Memory B cell (primary cell): ENCODE measurements around the gene NAT10.
A peak's percentile ranks its signal among the peaks of the same experiment; 100 is the strongest.

Source experiments
- ATAC-seq: fragments of 150-1000 bp; cut with Tn5 transposase; 2 replicates; pipeline ENCODE4 v1.10.0; 2021; ENCODE audit warnings: low read depth, mild to moderate bottlenecking, moderate library complexity
- DNase-seq, 2 donors: peaks; one replicate each; pipeline ENCODE4 v3.0.0; 2022; ENCODE audit warnings: low spot score in 2 of 2
- H3K27ac Mint-ChIP-seq: one replicate; pipeline ENCODE4 v1.8.0; 2022; ENCODE audit warnings: mild to moderate bottlenecking, moderate library complexity, mixed read lengths
- H3K27me3 Mint-ChIP-seq: one replicate; pipeline ENCODE4 v1.8.0; 2022; ENCODE audit warnings: mixed read lengths
- H3K36me3 Mint-ChIP-seq: one replicate; pipeline ENCODE4 v1.8.0; 2022; ENCODE audit warnings: mild to moderate bottlenecking, mixed read lengths
- H3K4me1 Mint-ChIP-seq: one replicate; pipeline ENCODE4 v1.8.0; 2022; ENCODE audit warnings: mixed read lengths
- H3K4me3 Mint-ChIP-seq: one replicate; pipeline ENCODE4 v1.8.0; 2022; ENCODE audit warnings: mild to moderate bottlenecking, moderate library complexity, mixed read lengths
- H3K9me3 Mint-ChIP-seq: one replicate; pipeline ENCODE4 v1.8.0; 2022; ENCODE audit warnings: mixed read lengths

The NAT10 gene

GRCh38 chr11:34148504-34149165 is 43.2 kb downstream of the NAT10 start:
- H3K27me3 Mint-ChIP-seq: no peaks in the 10 kb centered on the region
- H3K27ac Mint-ChIP-seq: no peak overlapping the region
- ATAC-seq (no peak), DNase-seq (no peak)
- peaks cover 23% of the 10 kb centered on the region for H3K4me1 Mint-ChIP-seq
- peaks cover 8% of the 10 kb centered on the region for H3K36me3 Mint-ChIP-seq
- no peaks in the 10 kb centered on the region for H3K9me3 Mint-ChIP-seq
- H3K4me3 Mint-ChIP-seq: no peak overlapping the region

- Mint-ChIP-seq H3K4me3 (no peak overlapping the region), H3K27me3 (no peaks in the 10 kb centered on the region), H3K27ac (no peak overlapping the region), H3K4me1 (peaks cover 29% of the 10 kb centered on the region), H3K36me3 (peaks cover 8% of the 10 kb centered on the region), H3K9me3 (no peaks in the 10 kb centered on the region)
- ATAC-seq (no peak), DNase-seq (no peak)
Measured at GRCh38 chr11:34149274-34149673, 43.8 kb downstream of the NAT10 start.

GRCh38 chr11:34149786-34150185 is 44.4 kb downstream of the NAT10 start:
- no peak for DNase-seq
- Mint-ChIP-seq H3K4me3 (no peak overlapping the region), H3K9me3 (no peaks in the 10 kb centered on the region), H3K27ac (no peak overlapping the region), H3K4me1 (peaks cover 35% of the 10 kb centered on the region), H3K36me3 (peaks cover 8% of the 10 kb centered on the region), H3K27me3 (no peaks in the 10 kb centered on the region)
- ATAC-seq: no peak

GRCh38 chr11:34150494-34151151 is 45.2 kb downstream of the NAT10 start:
- ATAC-seq (no peak), DNase-seq (no peak)
- peaks cover 31% of the 10 kb centered on the region for H3K4me1 Mint-ChIP-seq
- H3K36me3 Mint-ChIP-seq: peaks cover 8% of the 10 kb centered on the region
- H3K27me3 Mint-ChIP-seq: no peaks in the 10 kb centered on the region
- no peak overlapping the region for H3K27ac Mint-ChIP-seq
- no peak overlapping the region for H3K4me3 Mint-ChIP-seq
- no peaks in the 10 kb centered on the region for H3K9me3 Mint-ChIP-seq

- no peaks in the 10 kb centered on the region for H3K27me3 Mint-ChIP-seq
- ATAC-seq: no peak
- H3K4me1 Mint-ChIP-seq: peaks cover 27% of the 10 kb centered on the region
- H3K36me3 Mint-ChIP-seq: peaks cover 6% of the 10 kb centered on the region
- no peak overlapping the region for H3K4me3 Mint-ChIP-seq
- no peak for DNase-seq
- no peak overlapping the region for H3K27ac Mint-ChIP-seq
- H3K9me3 Mint-ChIP-seq: no peaks in the 10 kb centered on the region
Measured at GRCh38 chr11:34151166-34151565, 45.7 kb downstream of the NAT10 start.

- Mint-ChIP-seq H3K27ac (no peak overlapping the region), H3K9me3 (no peaks in the 10 kb centered on the region), H3K27me3 (no peaks in the 10 kb centered on the region), H3K36me3 (no peaks in the 10 kb centered on the region), H3K4me3 (no peak overlapping the region), H3K4me1 (peaks cover 25% of the 10 kb centered on the region)
- DNase-seq (no peak), ATAC-seq (no peak)
Measured at GRCh38 chr11:34151916-34152845, 46.8 kb downstream of the NAT10 start.

GRCh38 chr11:34154059-34154875 is 48.8 kb downstream of the NAT10 start:
- Mint-ChIP-seq H3K9me3 (no peaks in the 10 kb centered on the region), H3K4me3 (peak overlapping the region; percentile 44), H3K36me3 (no peaks in the 10 kb centered on the region), H3K27ac (peak overlapping the region; percentile 28), H3K27me3 (no peaks in the 10 kb centered on the region), H3K4me1 (peaks cover 25% of the 10 kb centered on the region)
- peak; percentile 88 for ATAC-seq
- peak in 1 of 2 donors; percentile 20 for DNase-seq

- H3K36me3 Mint-ChIP-seq: no peaks in the 10 kb centered on the region
- ATAC-seq (no peak), DNase-seq (no peak)
- no peak overlapping the region for H3K4me3 Mint-ChIP-seq
- H3K27ac Mint-ChIP-seq: peak overlapping the region; percentile 28
- no peaks in the 10 kb centered on the region for H3K9me3 Mint-ChIP-seq
- H3K4me1 Mint-ChIP-seq: peaks cover 25% of the 10 kb centered on the region
- H3K27me3 Mint-ChIP-seq: no peaks in the 10 kb centered on the region
Measured at GRCh38 chr11:34155057-34155756, 49.8 kb downstream of the NAT10 start.

GRCh38 chr11:34155757-34156062 is 50.3 kb downstream of the NAT10 start:
- ATAC-seq: no peak

GRCh38 chr11:34157163-34157562 is 51.7 kb downstream of the NAT10 start:
- ATAC-seq: no peak
- H3K9me3 Mint-ChIP-seq: no peaks in the 10 kb centered on the region
- H3K36me3 Mint-ChIP-seq: no peaks in the 10 kb centered on the region
- peaks cover 25% of the 10 kb centered on the region for H3K4me1 Mint-ChIP-seq
- no peak overlapping the region for H3K4me3 Mint-ChIP-seq
- DNase-seq: no peak
- H3K27me3 Mint-ChIP-seq: no peaks in the 10 kb centered on the region
- H3K27ac Mint-ChIP-seq: no peak overlapping the region

More at GRCh38 chr11:34155757-34156062, 50.3 kb downstream of the NAT10 start:
- peaks cover 25% of the 10 kb centered on the region for H3K4me1 Mint-ChIP-seq
- H3K9me3 Mint-ChIP-seq: no peaks in the 10 kb centered on the region
- no peaks in the 10 kb centered on the region for H3K27me3 Mint-ChIP-seq
- H3K4me3 Mint-ChIP-seq: no peak overlapping the region
- no peak for DNase-seq
- no peaks in the 10 kb centered on the region for H3K36me3 Mint-ChIP-seq
- no peak overlapping the region for H3K27ac Mint-ChIP-seq

GRCh38 chr11:34158661-34159060 is 53.2 kb downstream of the NAT10 start:
- Mint-ChIP-seq H3K27me3 (no peaks in the 10 kb centered on the region), H3K9me3 (no peaks in the 10 kb centered on the region), H3K27ac (no peak overlapping the region), H3K36me3 (no peaks in the 10 kb centered on the region), H3K4me1 (peaks cover 14% of the 10 kb centered on the region), H3K4me3 (no peak overlapping the region)
- DNase-seq (no peak), ATAC-seq (no peak)

GRCh38 chr11:34160049-34160721 is 54.8 kb downstream of the NAT10 start:
- no peak for ATAC-seq
- no peaks in the 10 kb centered on the region for H3K9me3 Mint-ChIP-seq
- no peak overlapping the region for H3K4me3 Mint-ChIP-seq
- H3K27me3 Mint-ChIP-seq: no peaks in the 10 kb centered on the region
- H3K4me1 Mint-ChIP-seq: no peaks in the 10 kb centered on the region
- H3K27ac Mint-ChIP-seq: no peak overlapping the region
- H3K36me3 Mint-ChIP-seq: no peaks in the 10 kb centered on the region
- no peak for DNase-seq

- no peaks in the 10 kb centered on the region for H3K36me3 Mint-ChIP-seq
- H3K4me1 Mint-ChIP-seq: no peaks in the 10 kb centered on the region
- no peaks in the 10 kb centered on the region for H3K9me3 Mint-ChIP-seq
Measured at GRCh38 chr11:34160791-34161190, 55.4 kb downstream of the NAT10 start.

More at GRCh38 chr11:34160791-34161190, 55.4 kb downstream of the NAT10 start:
- DNase-seq (no peak), ATAC-seq (no peak)
- Mint-ChIP-seq H3K27me3 (no peaks in the 10 kb centered on the region), H3K27ac (no peak overlapping the region), H3K4me3 (no peak overlapping the region)
